GM19193 (cell line): ENCODE measurements around the gene HS3ST4.

Source experiments
- POLR2A ChIP-seq: IDR thresholded peaks from 4 replicates; pipeline ENCODE4 v1.6.1; 2011; ENCODE audit not compliant: insufficient read depth, insufficient read length; ENCODE audit errors: extremely low read depth

HS3ST4 gene

DNA sequence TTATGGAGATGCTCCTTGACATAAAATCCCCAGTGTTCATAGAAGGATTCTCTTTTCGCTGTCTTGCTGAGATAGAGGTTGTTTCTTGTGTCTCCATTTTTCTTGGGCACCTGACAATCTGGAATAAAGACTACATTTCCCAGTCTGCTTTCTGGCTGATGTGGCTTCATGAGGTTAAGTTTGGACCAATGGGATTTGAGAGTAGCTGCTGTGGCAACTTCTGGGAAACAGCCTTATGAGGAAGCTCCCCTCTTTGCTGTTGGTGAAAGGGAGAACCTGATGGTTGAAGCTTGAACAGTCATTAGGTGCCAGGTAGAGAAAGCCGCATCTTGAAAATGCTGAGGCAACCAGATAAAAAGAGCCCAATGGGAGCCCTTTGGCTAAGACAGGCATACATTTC, 24.4 kb downstream of the HS3ST4 start:
- TF ChIP-seq POLR2A: no peak

DNA sequence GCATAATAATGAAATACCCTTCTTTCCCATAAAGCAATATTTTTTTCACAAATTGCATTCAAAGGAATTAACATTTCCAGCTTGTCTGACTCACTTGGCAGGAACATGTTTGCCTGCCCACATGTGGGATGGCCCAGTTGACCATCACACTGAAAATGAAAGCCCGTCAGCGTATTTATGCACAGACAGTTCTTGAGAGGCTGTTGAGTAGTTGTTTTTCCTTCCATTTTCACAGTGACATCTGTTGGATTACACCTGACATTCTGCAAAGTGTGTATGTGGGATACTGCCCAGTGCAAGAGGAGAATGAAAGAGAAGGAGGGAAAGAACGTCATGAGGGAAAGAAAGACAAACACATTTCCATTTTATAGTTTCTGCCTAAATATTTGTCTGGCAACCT, 29.7 kb downstream of the HS3ST4 start:
- no peak for TF ChIP-seq POLR2A

- TF ChIP-seq POLR2A: no peak
These were observed 34.8 kb downstream of the HS3ST4 start for GRCh38 chr16:25726430-25727098.

DNA sequence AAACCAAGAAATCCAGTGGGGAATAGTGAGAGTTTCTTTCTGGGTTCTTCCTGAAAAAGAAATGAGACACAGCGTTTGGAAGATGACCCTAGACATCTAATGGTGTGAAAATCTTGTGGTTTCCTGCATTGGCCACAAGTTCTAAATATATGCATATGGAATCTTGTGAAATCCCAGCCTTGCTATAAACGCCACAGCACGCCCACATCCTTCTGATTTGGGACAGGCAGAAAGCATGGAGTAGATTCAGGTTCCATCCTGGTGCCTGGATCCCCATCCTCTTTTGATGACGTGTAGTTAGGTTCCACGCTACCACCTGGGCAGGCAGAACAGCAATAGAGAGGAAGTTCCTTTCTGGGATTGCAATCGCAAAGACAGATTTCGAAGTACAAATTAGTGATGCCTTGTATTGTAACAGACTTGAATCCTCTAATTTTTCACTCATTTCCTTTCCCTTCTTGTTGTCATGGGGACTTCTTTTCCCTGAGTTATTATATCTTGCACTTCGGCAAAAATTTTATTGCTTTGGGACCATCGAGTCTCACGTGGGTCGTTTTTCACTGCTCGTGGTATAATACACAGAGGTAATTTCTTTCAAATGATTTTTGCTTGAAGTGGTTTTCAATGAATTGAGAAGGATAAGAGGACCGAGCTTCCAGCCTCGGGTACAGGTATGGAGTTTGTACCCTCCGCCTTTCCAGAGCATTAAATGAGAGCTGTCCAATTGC, 37.6 kb downstream of the HS3ST4 start:
- TF ChIP-seq POLR2A: no peak

DNA sequence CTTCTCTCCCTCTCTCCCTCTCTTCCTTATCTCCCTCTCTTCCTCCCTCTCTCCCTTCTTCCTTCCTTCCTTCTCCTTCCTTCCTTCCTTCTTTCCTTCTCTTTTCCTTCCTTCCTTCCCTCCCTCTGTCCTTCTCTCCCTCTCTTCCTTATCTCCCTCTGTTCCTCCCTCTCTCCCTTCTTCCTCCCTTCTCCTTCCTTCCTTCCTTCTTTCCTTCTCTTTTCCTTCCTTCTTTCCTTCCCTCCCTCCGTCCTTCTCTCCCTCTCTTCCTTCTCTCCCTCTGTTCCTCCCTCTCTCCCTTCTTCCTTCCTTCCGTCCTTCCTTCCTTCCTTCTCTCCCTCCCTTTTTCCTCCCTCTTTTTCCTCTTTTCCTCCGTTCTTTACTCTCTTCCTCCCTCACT, 38.6 kb downstream of the HS3ST4 start:
- no peak for TF ChIP-seq POLR2A

GRCh38 chr16:25734430-25735385, 42.9 kb downstream of the HS3ST4 start:
- no peak for TF ChIP-seq POLR2A

- TF ChIP-seq POLR2A: no peak
These were observed 43.9 kb downstream of the HS3ST4 start for GRCh38 chr16:25735645-25736044.

GRCh38 chr16:25747160-25747758, 55.5 kb downstream of the HS3ST4 start:
- no peak for TF ChIP-seq POLR2A

DNA sequence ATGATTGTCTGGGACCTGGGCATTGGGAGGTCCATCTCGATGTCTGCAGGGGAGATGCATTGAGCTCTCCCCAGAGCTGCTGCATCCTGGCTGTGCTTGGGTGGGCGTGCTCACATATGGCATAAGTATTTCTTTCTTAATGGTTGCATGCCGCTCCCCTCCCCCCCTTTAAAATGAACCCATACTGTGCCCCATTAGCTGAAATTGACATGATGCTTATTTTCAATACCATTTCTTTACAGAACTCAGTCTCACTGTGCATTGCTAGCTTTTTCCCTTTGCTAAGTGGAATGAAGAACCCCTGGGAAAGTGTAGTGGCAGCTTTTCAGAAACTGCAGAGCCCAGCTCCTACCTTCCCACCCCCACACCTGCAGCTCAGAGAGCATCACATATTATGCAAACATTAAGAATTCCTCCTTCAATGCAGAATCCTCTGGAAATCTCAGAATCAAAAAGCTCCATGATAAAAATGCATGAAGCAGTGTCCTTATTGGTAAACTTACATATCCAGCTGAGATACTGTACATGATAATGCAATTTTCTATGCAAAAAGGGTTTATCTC, 56.4 kb downstream of the HS3ST4 start:
- no peak for TF ChIP-seq POLR2A

DNA sequence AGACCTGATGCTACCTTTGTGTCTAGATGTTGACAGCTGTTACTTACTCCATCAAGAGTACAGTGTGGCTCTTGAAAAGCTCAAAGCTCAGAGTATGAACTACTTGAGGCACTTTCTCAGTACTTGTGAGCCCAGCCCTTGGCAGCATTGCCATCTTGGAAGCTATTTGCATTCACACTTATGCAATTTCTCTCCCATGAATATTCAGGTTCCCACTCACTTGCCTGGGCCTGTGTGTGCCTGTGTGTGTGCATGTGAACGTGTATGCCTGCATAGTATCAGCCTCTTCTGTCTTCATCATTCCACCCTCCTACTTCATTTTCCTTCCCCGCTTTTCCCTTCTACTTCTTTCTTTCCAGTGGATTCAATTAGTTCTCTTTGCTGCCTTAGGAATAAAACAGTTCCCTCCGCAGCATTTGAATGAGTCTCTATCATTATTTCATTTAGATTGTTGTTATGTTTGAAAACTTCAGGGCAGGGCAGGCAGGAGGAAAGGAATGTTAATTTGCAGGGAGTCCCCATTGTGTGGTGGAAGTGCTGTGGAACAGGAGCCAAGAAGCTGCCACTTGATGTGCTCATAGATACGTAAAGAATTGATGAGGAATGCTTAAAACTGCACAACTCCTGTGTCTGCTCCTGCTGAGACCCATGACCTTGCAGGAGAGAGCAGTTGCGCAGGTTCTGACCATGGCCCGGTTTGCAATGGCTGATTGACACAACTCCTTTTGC, 58.9 kb downstream of the HS3ST4 start:
- no peak for TF ChIP-seq POLR2A

DNA sequence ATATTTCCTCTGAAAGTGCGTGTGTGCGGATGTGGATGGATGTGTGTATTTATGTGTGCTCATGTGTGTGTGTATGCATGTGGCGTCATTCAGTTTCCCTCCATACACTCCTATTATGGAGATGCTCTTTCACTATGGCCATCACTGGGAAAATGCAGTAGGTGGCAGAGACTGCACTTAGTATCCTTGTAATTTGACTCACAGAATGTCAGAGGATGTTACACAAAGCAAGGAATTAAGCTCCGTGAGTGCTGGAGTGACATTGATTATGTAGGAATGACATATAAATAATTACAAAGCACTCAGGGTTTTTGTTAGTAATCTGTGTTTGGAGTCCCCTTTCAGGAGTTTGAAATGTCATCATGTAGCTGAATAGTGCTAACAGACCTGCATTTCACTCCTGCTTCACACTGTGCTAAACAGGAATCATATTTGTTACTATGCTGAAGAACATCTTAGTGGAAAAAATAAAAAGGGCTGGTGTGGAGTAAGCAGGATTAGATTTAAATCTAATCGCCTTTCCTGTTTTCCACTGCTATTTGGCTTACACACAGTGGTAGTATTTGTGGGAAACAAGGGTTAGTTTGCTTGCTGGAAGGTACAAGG, 59.6 kb downstream of the HS3ST4 start:
- TF ChIP-seq POLR2A: no peak

- TF ChIP-seq POLR2A: no peak
These were observed 72.7 kb downstream of the HS3ST4 start for GRCh38 chr16:25764466-25764865.

GRCh38 chr16:25771216-25771615, 79.5 kb downstream of the HS3ST4 start:
- TF ChIP-seq POLR2A: no peak
